Activated naive CD8-positive, alpha-beta T cell treated with anti-CD3 and anti-CD28 coated beads, Interleukin-2, amount 10 ng/mL, durations not matched to agents 7 days and 5 days (primary cell): ENCODE data around the gene PDLIM7. TPM values are rescaled to one million over a fixed set of nuclear protein-coding genes. Genes with fewer than 3 reads are reported as not detected.
"Not testable (repeated sequence)": the region's sequence is repeated elsewhere in the genome, so short reads cannot be mapped to it uniquely, and the experiment has no call there.

Experiments used
- ATAC-seq: fragments of 150-1000 bp; cut with Tn5 transposase; one replicate; pipeline ENCODE4 v1.10.0; 2021; ENCODE audit warnings: low read depth, moderate library complexity
- POLR2A ChIA-PET: fragments of 350-600 bp; sonication (Branson Sonifier 250); formaldehyde crosslinking; loops from one replicate; lab custom pipeline; 2021; ENCODE audit warnings: antibody characterized with exemption; lab: Charles Lee
- DNase-seq: peaks from one replicate; pipeline ENCODE4 v3.0.0; 2021
- H3K27ac Mint-ChIP-seq: one replicate; pipeline ENCODE4 v1.8.0; 2022; ENCODE audit warnings: mild to moderate bottlenecking, mixed read lengths
- H3K27me3 Mint-ChIP-seq: one replicate; pipeline ENCODE4 v1.8.0; 2022; ENCODE audit warnings: mild to moderate bottlenecking, moderate library complexity, mixed read lengths
- H3K36me3 Mint-ChIP-seq: one replicate; pipeline ENCODE4 v1.8.0; 2021; ENCODE audit warnings: mild to moderate bottlenecking, mixed read lengths
- H3K4me1 Mint-ChIP-seq: one replicate; pipeline ENCODE4 v1.8.0; 2021; ENCODE audit warnings: mixed read lengths
- H3K4me3 Mint-ChIP-seq: one replicate; pipeline ENCODE4 v1.8.0; 2022; ENCODE audit warnings: mild to moderate bottlenecking, moderate library complexity, mixed read lengths
- H3K9me3 Mint-ChIP-seq: one replicate; pipeline ENCODE4 v1.8.0; 2021; ENCODE audit warnings: mixed read lengths
- total RNA-seq, 2 experiments: library from RNA; stranded (reverse); gene quantifications; one replicate each; pipeline ENCODE4 v1.2.3, GENCODE V29; 2021

PDLIM7 gene, protein sequence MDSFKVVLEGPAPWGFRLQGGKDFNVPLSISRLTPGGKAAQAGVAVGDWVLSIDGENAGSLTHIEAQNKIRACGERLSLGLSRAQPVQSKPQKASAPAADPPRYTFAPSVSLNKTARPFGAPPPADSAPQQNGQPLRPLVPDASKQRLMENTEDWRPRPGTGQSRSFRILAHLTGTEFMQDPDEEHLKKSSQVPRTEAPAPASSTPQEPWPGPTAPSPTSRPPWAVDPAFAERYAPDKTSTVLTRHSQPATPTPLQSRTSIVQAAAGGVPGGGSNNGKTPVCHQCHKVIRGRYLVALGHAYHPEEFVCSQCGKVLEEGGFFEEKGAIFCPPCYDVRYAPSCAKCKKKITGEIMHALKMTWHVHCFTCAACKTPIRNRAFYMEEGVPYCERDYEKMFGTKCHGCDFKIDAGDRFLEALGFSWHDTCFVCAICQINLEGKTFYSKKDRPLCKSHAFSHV
- 10 to 100 TPM; 51.6 to 60.6 TPM for total RNA-seq

GRCh38 chr5:177497292-177498012, at the start of gene PDLIM7:
Gene PDLIM7, minus strand, starts transcription at chr5:177497604. Its CDS starts 1,092 bp downstream, at chr5:177496512.
- ATAC-seq (peak; percentile 83), DNase-seq (peak; percentile 98)
- no peaks in the 10 kb centered on the region for H3K9me3 Mint-ChIP-seq
- no peaks in the 10 kb centered on the region for H3K36me3 Mint-ChIP-seq
- H3K27me3 Mint-ChIP-seq: peaks cover 17% of the 10 kb centered on the region
- POLR2A ChIA-PET: interaction anchor here (0.6 to 3.6 kb wide), 17 partner anchors 14 to 125 kb away, joined by 3 to 34 read pairs (median 5); partner anchors contain the start of genes DBN1 and DDX41
- H3K4me3 Mint-ChIP-seq: peak within 1 kb of the TSS; percentile 87
- H3K27ac Mint-ChIP-seq: peak within 1 kb of the TSS; percentile 77
- H3K4me1 Mint-ChIP-seq: peaks cover 38% of the 10 kb centered on the region

DNA sequence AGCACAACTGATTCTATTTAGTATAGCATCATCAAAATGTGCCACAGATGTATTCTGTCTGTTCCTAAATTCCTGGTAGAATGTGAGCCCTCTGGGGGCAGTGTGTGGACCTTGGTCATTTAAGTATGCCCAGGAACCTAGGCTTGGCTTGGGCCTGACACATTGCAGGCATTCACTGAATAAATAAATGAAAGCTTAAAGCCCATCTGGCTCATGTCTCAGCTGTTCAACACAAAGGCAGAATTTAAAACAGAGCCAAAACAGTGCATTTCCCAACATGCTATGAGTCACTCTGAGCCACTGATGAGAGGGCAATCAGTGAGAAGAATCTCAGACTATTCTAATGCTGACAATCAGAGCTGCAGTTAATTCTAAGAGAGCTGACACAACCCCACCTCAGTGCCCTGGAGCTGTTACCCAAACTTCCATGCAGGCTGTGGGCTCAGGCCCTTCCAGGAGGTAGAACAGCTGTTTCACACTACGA, 48.9 kb upstream of the PDLIM7 start:
- POLR2A ChIA-PET: no interaction called here

DNA sequence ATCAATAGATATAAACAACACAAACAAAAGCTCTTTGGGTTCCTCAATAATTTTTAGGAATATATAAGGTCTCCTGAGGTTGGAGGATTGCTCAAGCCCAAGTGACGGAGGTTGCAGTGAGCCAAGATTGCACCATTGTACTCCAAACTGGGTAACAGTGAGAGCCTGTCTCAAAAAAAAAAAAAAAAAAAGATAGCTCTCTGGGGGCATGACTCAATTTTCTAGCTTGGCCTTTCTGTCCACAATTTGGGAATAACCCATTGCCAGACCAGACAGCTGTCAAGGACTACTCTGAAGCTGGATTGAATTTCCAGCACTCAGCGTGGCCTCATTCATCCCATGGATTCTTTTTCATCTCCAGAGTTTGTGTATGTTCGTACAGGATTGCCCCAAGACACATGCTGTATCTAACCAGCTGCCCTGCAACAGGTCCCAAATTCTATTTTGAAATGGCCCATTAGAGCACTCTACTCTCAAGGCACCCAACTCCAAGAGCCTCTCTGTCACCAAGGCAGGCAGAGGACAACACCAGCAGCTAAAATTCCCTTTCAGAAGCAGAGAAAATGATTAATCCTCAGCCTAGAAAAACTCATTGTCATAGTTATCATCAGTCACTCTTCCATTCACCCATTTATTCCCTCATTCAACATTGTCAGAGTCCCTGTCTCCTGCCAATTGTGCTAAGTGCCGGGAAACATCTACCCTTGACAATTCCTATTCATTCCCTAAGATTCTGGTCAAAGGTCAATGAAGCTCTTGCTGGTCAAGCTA, 48.3 kb upstream of the PDLIM7 start:
- Mint-ChIP-seq H3K9me3 (no peaks in the 10 kb centered on the region), H3K4me3 (no peak overlapping the region), H3K4me1 (peaks cover 5% of the 10 kb centered on the region), H3K36me3 (peaks cover 10% of the 10 kb centered on the region), H3K27me3 (no peaks in the 10 kb centered on the region), H3K27ac (no peak overlapping the region)
- no peak for DNase-seq
- ATAC-seq: no peak
- POLR2A ChIA-PET: no interaction called here

More for the DNA sequence above, 48.9 kb upstream of the PDLIM7 start:
- no peak for DNase-seq
- ATAC-seq: no peak
- Mint-ChIP-seq H3K9me3 (no peaks in the 10 kb centered on the region), H3K27me3 (no peaks in the 10 kb centered on the region), H3K4me1 (peaks cover 2% of the 10 kb centered on the region), H3K36me3 (peaks cover 7% of the 10 kb centered on the region), H3K27ac (no peak overlapping the region), H3K4me3 (no peak overlapping the region)

- Mint-ChIP-seq H3K27ac (no peak overlapping the region), H3K4me3 (no peak overlapping the region), H3K4me1 (peaks cover 5% of the 10 kb centered on the region), H3K27me3 (no peaks in the 10 kb centered on the region), H3K9me3 (no peaks in the 10 kb centered on the region), H3K36me3 (peaks cover 14% of the 10 kb centered on the region)
- POLR2A ChIA-PET: no interaction called here
- ATAC-seq: no peak
- DNase-seq: no peak
Observed at GRCh38 chr5:177542816-177543465, 45.5 kb upstream of the PDLIM7 start.

DNA sequence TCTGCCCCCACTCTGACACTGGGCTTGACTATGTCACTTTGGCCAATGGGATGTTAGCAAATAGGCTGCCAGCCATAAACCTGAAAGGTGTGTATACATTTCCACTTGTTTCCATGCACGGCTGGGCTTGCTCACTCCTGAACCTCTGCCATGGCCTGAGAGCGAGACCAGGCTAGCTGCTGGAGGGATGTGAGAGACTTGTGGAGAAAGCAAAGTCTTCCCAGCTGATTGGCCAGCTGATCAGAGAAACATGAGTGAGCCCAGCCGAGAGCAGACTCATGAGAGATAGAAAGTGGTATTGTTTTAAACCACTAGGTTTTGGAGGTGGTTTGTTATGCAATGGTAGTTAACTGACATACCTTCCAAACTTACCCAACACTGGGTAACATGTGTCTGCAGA, 43.0 kb upstream of the PDLIM7 start:
- Mint-ChIP-seq H3K9me3 (no peaks in the 10 kb centered on the region), H3K27me3 (no peaks in the 10 kb centered on the region), H3K4me1 (peaks cover 5% of the 10 kb centered on the region), H3K27ac (no peak overlapping the region), H3K4me3 (no peak overlapping the region), H3K36me3 (peaks cover 13% of the 10 kb centered on the region)
- POLR2A ChIA-PET: no interaction called here
- ATAC-seq: no peak
- DNase-seq: no peak

- no peak overlapping the region for H3K4me3 Mint-ChIP-seq
- POLR2A ChIA-PET: no interaction called here
- H3K36me3 Mint-ChIP-seq: peaks cover 16% of the 10 kb centered on the region
Observed at GRCh38 chr5:177539411-177539810, 42.0 kb upstream of the PDLIM7 start.

DNA sequence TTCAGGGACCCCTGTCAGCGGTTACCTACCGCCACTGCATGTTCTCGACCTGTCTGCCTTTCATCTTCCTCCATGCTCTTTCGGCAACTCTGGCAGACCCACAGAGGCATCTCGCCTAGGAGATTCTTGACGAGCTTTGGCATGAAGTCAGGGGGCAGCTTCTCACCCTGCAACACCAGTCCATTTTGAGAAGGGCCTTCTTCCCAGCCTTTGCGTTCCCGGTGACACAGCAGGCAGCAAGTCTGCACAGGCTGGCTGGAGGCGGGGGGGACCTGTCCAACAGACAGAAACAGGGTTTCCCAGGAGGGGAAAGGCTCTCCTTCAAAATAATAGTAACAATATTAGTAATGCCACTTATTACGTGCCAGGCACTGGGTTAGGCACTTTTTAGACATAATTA, 41.5 kb upstream of the PDLIM7 start:
- H3K9me3 Mint-ChIP-seq: no peaks in the 10 kb centered on the region

More at GRCh38 chr5:177539411-177539810, 42.0 kb upstream of the PDLIM7 start:
- H3K9me3 Mint-ChIP-seq: no peaks in the 10 kb centered on the region
- DNase-seq (no peak), ATAC-seq (no peak)
- no peaks in the 10 kb centered on the region for H3K27me3 Mint-ChIP-seq
- peaks cover 5% of the 10 kb centered on the region for H3K4me1 Mint-ChIP-seq
- H3K27ac Mint-ChIP-seq: no peak overlapping the region

GRCh38 chr5:177537389-177538361, 40.3 kb upstream of the PDLIM7 start:
- no peaks in the 10 kb centered on the region for H3K27me3 Mint-ChIP-seq
- H3K4me3 Mint-ChIP-seq: no peak overlapping the region
- DNase-seq (no peak), ATAC-seq (no peak)
- no peak overlapping the region for H3K27ac Mint-ChIP-seq
- H3K36me3 Mint-ChIP-seq: peaks cover 17% of the 10 kb centered on the region
- H3K4me1 Mint-ChIP-seq: peaks cover 5% of the 10 kb centered on the region
- POLR2A ChIA-PET: no interaction called here
- H3K9me3 Mint-ChIP-seq: no peaks in the 10 kb centered on the region

More for the DNA sequence above, 41.5 kb upstream of the PDLIM7 start:
- no peak overlapping the region for H3K27ac Mint-ChIP-seq
- H3K36me3 Mint-ChIP-seq: peaks cover 17% of the 10 kb centered on the region
- peaks cover 5% of the 10 kb centered on the region for H3K4me1 Mint-ChIP-seq
- POLR2A ChIA-PET: interaction anchor here (0.6 to 0.9 kb wide), 2 partner anchors 58 to 226 kb away, joined by 3 to 5 read pairs; no protein-coding TSS in a partner anchor
- no peaks in the 10 kb centered on the region for H3K27me3 Mint-ChIP-seq
- ATAC-seq: no peak
- DNase-seq: no peak
- no peak overlapping the region for H3K4me3 Mint-ChIP-seq

DNA sequence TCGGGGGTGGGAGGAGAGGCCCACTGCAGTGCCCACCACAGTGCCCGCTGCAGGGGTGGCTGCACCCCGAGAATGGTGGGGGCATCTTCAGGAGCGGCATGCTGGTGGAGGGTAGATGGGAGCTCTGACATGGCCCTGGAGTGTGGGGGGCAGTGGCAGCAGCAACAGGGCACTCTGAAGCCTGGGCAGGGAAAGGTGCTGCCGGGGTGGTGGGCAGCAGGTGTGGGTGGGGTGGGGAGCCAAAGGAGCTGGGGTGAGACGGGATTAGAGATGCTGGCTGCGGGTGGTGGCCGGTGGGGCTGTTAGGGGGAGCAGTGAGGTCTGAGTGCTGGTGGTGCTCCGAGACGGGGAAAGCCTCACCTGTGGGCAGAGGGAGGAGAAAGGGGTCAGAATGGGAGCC, 39.0 kb upstream of the PDLIM7 start:
- H3K27ac Mint-ChIP-seq: no peak overlapping the region
- no peaks in the 10 kb centered on the region for H3K27me3 Mint-ChIP-seq
- no peak for DNase-seq
- H3K4me1 Mint-ChIP-seq: peaks cover 5% of the 10 kb centered on the region
- peaks cover 14% of the 10 kb centered on the region for H3K36me3 Mint-ChIP-seq
- no peaks in the 10 kb centered on the region for H3K9me3 Mint-ChIP-seq
- H3K4me3 Mint-ChIP-seq: no peak overlapping the region
- ATAC-seq: no peak
- POLR2A ChIA-PET: no interaction called here

GRCh38 chr5:177535125-177535524, 37.7 kb upstream of the PDLIM7 start:
- POLR2A ChIA-PET: no interaction called here
- Mint-ChIP-seq H3K9me3 (no peaks in the 10 kb centered on the region), H3K4me3 (no peak overlapping the region), H3K4me1 (peaks cover 2% of the 10 kb centered on the region), H3K27me3 (no peaks in the 10 kb centered on the region), H3K36me3 (peaks cover 11% of the 10 kb centered on the region), H3K27ac (no peak overlapping the region)
- ATAC-seq (no peak), DNase-seq (no peak)

DNA sequence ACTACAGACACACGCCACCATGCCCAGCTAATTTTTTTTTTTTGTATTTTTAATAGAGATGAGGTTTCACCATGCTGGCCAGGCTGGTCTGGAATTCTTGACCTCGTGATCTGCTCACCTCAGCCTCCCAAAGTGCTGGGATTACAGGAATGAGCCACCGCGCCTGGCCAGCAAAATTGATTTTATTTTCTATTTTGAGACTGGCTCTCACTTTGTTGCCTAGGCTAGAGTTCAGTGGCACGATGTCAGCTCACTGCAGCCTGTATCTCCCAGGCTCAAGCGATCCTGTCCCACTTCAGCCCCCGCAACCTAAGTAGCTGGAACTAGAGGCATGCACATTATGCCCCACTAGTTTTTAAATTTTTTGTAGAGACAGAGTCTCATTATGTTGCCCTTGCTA, 37.0 kb upstream of the PDLIM7 start:
- H3K4me1 Mint-ChIP-seq, H3K27ac Mint-ChIP-seq, H3K9me3 Mint-ChIP-seq, POLR2A ChIA-PET, ATAC-seq, H3K27me3 Mint-ChIP-seq, H3K4me3 Mint-ChIP-seq, DNase-seq: not testable (repeated sequence)
- H3K36me3 Mint-ChIP-seq: peaks cover 12% of the 10 kb centered on the region
